Ovary (tissue), 9 donors: ENCODE measurements around the gene BMERB1. TPM values are rescaled to one million over a fixed set of nuclear protein-coding genes. Genes with fewer than 3 reads are reported as not detected.
"Not testable (repeated sequence)": the region's sequence is repeated elsewhere in the genome, so short reads cannot be mapped to it uniquely, and the experiment has no call there.

Experiments used
- DNase-seq, 5 donors: peaks; one replicate each; pipeline ENCODE4 v3.0.0-alpha.2; 2019 to 2020
- H3K27ac ChIP-seq, 2 donors: fragments of 200-600 bp; one replicate each; pipeline versions ENCODE4 v1.5.1 to v1.8.0; 2019 to 2022
- H3K27me3 ChIP-seq: fragments of 200-600 bp; one replicate; pipeline ENCODE4 v1.8.0; 2022
- H3K36me3 ChIP-seq: fragments of 200-600 bp; sonication (generic); one replicate; pipeline ENCODE4 v1.5.1; 2019
- H3K4me1 ChIP-seq: one replicate; pipeline ENCODE4 v1.8.1; 2013; ENCODE audit warnings: mild to moderate bottlenecking, moderate library complexity; ENCODE audit not compliant: insufficient read depth
- H3K4me3 ChIP-seq: fragments of 200-600 bp; sonication (generic); one replicate; pipeline ENCODE4 v1.5.1; 2017
- H3K9me3 ChIP-seq, 2 donors: fragments of 200-600 bp in 1 of 2; sonication (generic) in 1 of 2; one replicate each; pipeline versions ENCODE4 v1.5.1 to v1.8.1; 2013 to 2019; ENCODE audit warnings: mild to moderate bottlenecking in 1 of 2, moderate library complexity in 1 of 2
- EP300 ChIP-seq: sonication (generic); formaldehyde crosslinking; IDR thresholded peaks from one replicate; pipeline ENCODE4 v1.6.1; 2017; ENCODE audit warnings: antibody characterized with exemption
- POLR2A ChIP-seq: fragments of 450-650 bp; IDR thresholded peaks from one replicate; pipeline ENCODE4 v1.6.1; 2017; ENCODE audit warnings: antibody characterized with exemption, mild to moderate bottlenecking, moderate library complexity
- WGBS, 3 donors: extraction: QIAGEN DNeasy Blood & Tissue Kit in 1 of 3; methylation state at CpG; one replicate each; pipeline versions ENCODE4 v1.1.5 to v1.1.7; 2013 to 2017; 5-methylcytosine and 5-hydroxymethylcytosine counted together
- intact Hi-C, 4 donors: fragments of 100-400 bp; cut with DNase I; formaldehyde crosslinking; loops; one replicate each; pipeline versions ENCODE4 v1.11.0 to v1.15.1; 2022 to 2023
- polyA plus RNA-seq, 2 donors: library from polyadenylated mRNA; stranded (reverse); fragments of 200-250 nt in 1 of 2; fragments of 350-450 nt in 1 of 2; fragmentation: Illumina TruSeq in 1 of 2; extraction: RNeasy Lipid Tissue Mini Kit (QIAGEN cat#74804) in 1 of 2; gene quantifications; one replicate each; pipeline ENCODE4 v1.2.3, GENCODE V29; 2013 to 2014
- total RNA-seq, 7 donors: library from RNA; depleted of rRNA in 2 of 7; stranded (reverse); fragments of >200 nt in 2 of 7; fragmentation: NEBNext Ultra II Directional in 3 of 7; extraction: Animal tissue kit (Norgen Biotek cat#: 25700) in 3 of 7; gene quantifications; one replicate each; pipeline versions ENCODE4 v1.1.0 to v1.2.4, GENCODE V29; 2016 to 2023
- TF ChIP-seq, protein P1 (sequence below), 3 donors: fragments of 450-650 bp in 2 of 3; fragments of 200-600 bp in 1 of 3; IDR thresholded peaks; one replicate each; pipeline versions ENCODE4 v1.5.1 to v1.8.0; 2016 to 2022; ENCODE audit warnings: antibody characterized with exemption in 3 of 3, mild to moderate bottlenecking in 1 of 3
- donor health status: DM: no; HTN: no; CAD: no; lungs with moderate emphysema.
- donor health status: DM: no; HTN: no; CAD: no.
- donor health status: Bipolar disorder and iron deficiency.
- donor health status: DM: yes; HTN: yes; CAD: no.
- donor health status: DM: no; HTN: no; CAD: no.
- donor health status: DM: yes; HTN: yes; CAD: no.

BMERB1 gene
- total and polyA plus RNA-seq, 9 donors = 22.6 to 77.5 (median 65.2) TPM

DNA sequence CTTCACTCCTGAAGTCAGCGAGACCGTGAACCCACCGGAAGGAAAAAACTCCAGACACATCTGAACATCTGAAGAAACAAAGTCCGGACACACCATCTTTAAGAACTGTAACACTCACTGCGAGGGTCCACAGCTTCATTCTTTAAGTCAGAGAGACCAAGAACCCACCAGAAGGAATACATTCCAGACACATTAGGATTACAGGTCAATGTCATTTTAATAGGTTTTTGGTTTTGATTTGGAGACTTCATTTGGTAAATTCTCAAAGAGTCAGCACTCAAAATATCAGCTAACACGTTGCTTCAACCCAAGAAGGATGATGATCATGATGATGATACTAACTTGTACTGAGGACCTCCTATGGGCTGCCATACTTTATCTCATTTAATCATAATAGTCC is 7.6 kb upstream of the BMERB1 start:
- no peak overlapping the region for H3K4me3 ChIP-seq
- intact Hi-C loops = no loop called here
- WGBS, 3 donors = 62 to 78% (median 77%) methylated on average over 6 of the region's 6 CpGs
- H3K9me3 ChIP-seq = no peaks in the 10 kb centered on the region
- H3K4me1 ChIP-seq = peaks cover 1% of the 10 kb centered on the region
- no peak for DNase-seq
- H3K27ac ChIP-seq = no peak overlapping the region
- H3K27me3 ChIP-seq = no peaks in the 10 kb centered on the region
- TF ChIP-seq POLR2A = no peak
- no peak for TF ChIP-seq EP300
- TF ChIP-seq, protein P1, sequence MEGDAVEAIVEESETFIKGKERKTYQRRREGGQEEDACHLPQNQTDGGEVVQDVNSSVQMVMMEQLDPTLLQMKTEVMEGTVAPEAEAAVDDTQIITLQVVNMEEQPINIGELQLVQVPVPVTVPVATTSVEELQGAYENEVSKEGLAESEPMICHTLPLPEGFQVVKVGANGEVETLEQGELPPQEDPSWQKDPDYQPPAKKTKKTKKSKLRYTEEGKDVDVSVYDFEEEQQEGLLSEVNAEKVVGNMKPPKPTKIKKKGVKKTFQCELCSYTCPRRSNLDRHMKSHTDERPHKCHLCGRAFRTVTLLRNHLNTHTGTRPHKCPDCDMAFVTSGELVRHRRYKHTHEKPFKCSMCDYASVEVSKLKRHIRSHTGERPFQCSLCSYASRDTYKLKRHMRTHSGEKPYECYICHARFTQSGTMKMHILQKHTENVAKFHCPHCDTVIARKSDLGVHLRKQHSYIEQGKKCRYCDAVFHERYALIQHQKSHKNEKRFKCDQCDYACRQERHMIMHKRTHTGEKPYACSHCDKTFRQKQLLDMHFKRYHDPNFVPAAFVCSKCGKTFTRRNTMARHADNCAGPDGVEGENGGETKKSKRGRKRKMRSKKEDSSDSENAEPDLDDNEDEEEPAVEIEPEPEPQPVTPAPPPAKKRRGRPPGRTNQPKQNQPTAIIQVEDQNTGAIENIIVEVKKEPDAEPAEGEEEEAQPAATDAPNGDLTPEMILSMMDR (IDR thresholded peaks at IDR 0.05) = no peak
- H3K36me3 ChIP-seq = no peaks in the 10 kb centered on the region

GRCh38 chr16:15427648-15428239 is 6.6 kb upstream of the BMERB1 start:
- no peak overlapping the region for H3K4me3 ChIP-seq
- peak; percentile 75 to 90 (median 81) for DNase-seq
- no peak overlapping the region for H3K27ac ChIP-seq
- intact Hi-C loops = no loop called here
- H3K27me3 ChIP-seq = no peaks in the 10 kb centered on the region
- no peaks in the 10 kb centered on the region for H3K36me3 ChIP-seq
- WGBS, 3 donors = 0 to 5% (median 1%) methylated on average over 8 of the region's 8 CpGs
- no peaks in the 10 kb centered on the region for H3K9me3 ChIP-seq
- TF ChIP-seq, protein P1 (IDR thresholded peaks at IDR 0.05) = peak; percentile 34 to 71 (median 62)
- TF ChIP-seq EP300 = no peak
- H3K4me1 ChIP-seq = peaks cover 1% of the 10 kb centered on the region

GRCh38 chr16:15430884-15431283 is 3.5 kb upstream of the BMERB1 start:
- H3K27me3 ChIP-seq, H3K4me3 ChIP-seq, H3K36me3 ChIP-seq, H3K27ac ChIP-seq, H3K4me1 ChIP-seq, H3K9me3 ChIP-seq, DNase-seq: not testable (repeated sequence)
- intact Hi-C loops = loop anchor here in 2 of 4 donors (10.0 kb wide), 1 partner anchor 114 kb away; no protein-coding TSS in a partner anchor
- 78 to 86% (median 83%) methylated on average over 11 of the region's 11 CpGs for WGBS, 3 donors

GRCh38 chr16:15434079-15434424 is 336 bp upstream of the BMERB1 start:
- H3K36me3 ChIP-seq = no peaks in the 10 kb centered on the region
- 12 to 26% (median 23%) methylated on average over 12 of the region's 12 CpGs for WGBS, 3 donors
- TF ChIP-seq EP300 = no peak
- TF ChIP-seq POLR2A = no peak
- TF ChIP-seq, protein P1 (IDR thresholded peaks at IDR 0.05) = no peak
- H3K9me3 ChIP-seq = no peaks in the 10 kb centered on the region
- DNase-seq = no peak
- intact Hi-C loops = loop anchor here in 2 of 4 donors (10.0 kb wide), 1 partner anchor 111 kb away; no protein-coding TSS in a partner anchor
- no peaks in the 10 kb centered on the region for H3K27me3 ChIP-seq
- H3K27ac ChIP-seq = no peak overlapping the region
- H3K4me3 ChIP-seq = peak overlapping the region; percentile 83
- H3K4me1 ChIP-seq = peaks cover 3% of the 10 kb centered on the region

GRCh38 chr16:15435216-15435864 is 952 bp downstream of the BMERB1 start:
- H3K27me3 ChIP-seq = no peaks in the 10 kb centered on the region
- intact Hi-C loops = loop anchor here in 2 of 4 donors (10.0 kb wide), 1 partner anchor 109 kb away; no protein-coding TSS in a partner anchor
- H3K27ac ChIP-seq = peak overlapping the region in 1 of 2 donors; percentile 70
- peak overlapping the region; percentile 83 for H3K4me3 ChIP-seq
- DNase-seq = no peak
- H3K4me1 ChIP-seq = peaks cover 6% of the 10 kb centered on the region
- no peak for TF ChIP-seq POLR2A
- TF ChIP-seq EP300 = no peak
- TF ChIP-seq, protein P1 (IDR thresholded peaks at IDR 0.05) = no peak
- WGBS, 3 donors = 5 to 8% (median 7%) methylated on average over 22 of the region's 22 CpGs
- H3K36me3 ChIP-seq = no peaks in the 10 kb centered on the region
- no peaks in the 10 kb centered on the region for H3K9me3 ChIP-seq
